Stimulated activated naive CD8-positive, alpha-beta T cell treated with anti-CD3 and anti-CD28 coated beads, Interleukin-15, Interleukin-2, amounts not matched to agents 100 ng/mL and 50 ng/mL, for 24 hours (primary cell): ENCODE measurements around the gene SOCS2.
"Not testable (repeated sequence)": the region's sequence is repeated elsewhere in the genome, so short reads cannot be mapped to it uniquely, and the experiment has no call there.

Experiments
- H3K27ac Mint-ChIP-seq: one replicate; pipeline ENCODE4 v1.8.0; 2021; ENCODE audit warnings: mild to moderate bottlenecking, mixed read lengths
- H3K27me3 Mint-ChIP-seq: one replicate; pipeline ENCODE4 v1.8.0; 2021; ENCODE audit warnings: mixed read lengths
- H3K36me3 Mint-ChIP-seq: one replicate; pipeline ENCODE4 v1.8.0; 2021; ENCODE audit warnings: low read depth, mixed read lengths
- H3K4me1 Mint-ChIP-seq: one replicate; pipeline ENCODE4 v1.8.0; 2021; ENCODE audit warnings: low read depth, mixed read lengths
- H3K4me3 Mint-ChIP-seq: one replicate; pipeline ENCODE4 v1.8.0; 2021; ENCODE audit warnings: mild to moderate bottlenecking, mixed read lengths
- H3K9me3 Mint-ChIP-seq: one replicate; pipeline ENCODE4 v1.8.0; 2021; ENCODE audit warnings: mixed read lengths

The SOCS2 gene

GRCh38 chr12:93624595-93625294, 52.3 kb downstream of the SOCS2 start:
- H3K4me3 Mint-ChIP-seq = no peak overlapping the region
- H3K9me3 Mint-ChIP-seq = no peaks in the 10 kb centered on the region

GRCh38 chr12:93625295-93625645, 52.8 kb downstream of the SOCS2 start:
- H3K27me3 Mint-ChIP-seq, H3K4me1 Mint-ChIP-seq, H3K4me3 Mint-ChIP-seq, H3K36me3 Mint-ChIP-seq, H3K9me3 Mint-ChIP-seq, H3K27ac Mint-ChIP-seq: not testable (repeated sequence)

More at GRCh38 chr12:93624595-93625294, 52.3 kb downstream of the SOCS2 start:
- H3K36me3 Mint-ChIP-seq = no peaks in the 10 kb centered on the region
- no peak overlapping the region for H3K27ac Mint-ChIP-seq
- no peaks in the 10 kb centered on the region for H3K27me3 Mint-ChIP-seq
- H3K4me1 Mint-ChIP-seq = peaks cover 7% of the 10 kb centered on the region

- H3K36me3 Mint-ChIP-seq = no peaks in the 10 kb centered on the region
- no peak overlapping the region for H3K4me3 Mint-ChIP-seq
- no peaks in the 10 kb centered on the region for H3K27me3 Mint-ChIP-seq
- H3K4me1 Mint-ChIP-seq = peaks cover 7% of the 10 kb centered on the region
- H3K27ac Mint-ChIP-seq = no peak overlapping the region
- no peaks in the 10 kb centered on the region for H3K9me3 Mint-ChIP-seq
These were observed 53.7 kb downstream of the SOCS2 start for GRCh38 chr12:93626160-93626559.
